GM12878 (cell line): Measurements from ENCODE around the gene OPCML. TPM values are rescaled to one million over a fixed set of nuclear protein-coding genes. Genes with fewer than 3 reads are reported as not detected.

Source experiments
- ATAC-seq: fragments of 200-7000 bp; cut with Tn5 transposase; 3 replicates; pipeline ENCODE4 v1.9.1; 2020; ENCODE audit warnings: mild to moderate bottlenecking, moderate library complexity
- BruUV-seq: library from RNA; stranded (reverse); fragments of 400-500 nt; replicated peaks from 2 replicates; lab custom pipeline; 2021; lab: Mats Ljungman, UMichigan
- CTCF ChIA-PET: fragments of 300-600 bp; sonication (Branson Sonifier 250); formaldehyde crosslinking; extraction: SDS; loops from one replicate; lab custom pipeline; 2021; ENCODE audit warnings: inconsistent platforms; lab: Yijun Ruan, JAX
- POLR2A ChIA-PET: fragments of 350-600 bp; formaldehyde crosslinking; extraction: SDS; loops from one replicate; lab custom pipeline; 2021; ENCODE audit warnings: inconsistent platforms; lab: Charles Lee
- RAD21 ChIA-PET: fragments of 300-600 bp; sonication (Branson Sonifier 250); formaldehyde crosslinking; loops from one replicate; lab custom pipeline; 2023; ENCODE audit warnings: antibody characterized with exemption; ENCODE audit not compliant: unreplicated experiment; lab: Charles Lee
- SMC1A ChIA-PET: fragments of 300-600 bp; sonication (Branson Sonifier 250); formaldehyde crosslinking; loops from one replicate; lab custom pipeline; 2023; ENCODE audit not compliant: unreplicated experiment, uncharacterized antibody; lab: Charles Lee
- DNase-seq: peaks from one replicate; pipeline ENCODE4 v3.0.0-alpha.2; 2011; ENCODE audit warnings: low read depth, low spot score
- FAIRE-seq: peaks from 3 replicates; lab custom pipeline; 2011; peaks lifted over from hg19 to GRCh38; lab: Jason Lieb, UNC
- H2AFZ ChIP-seq: 2 replicates; pipeline ENCODE4 v1.6.0; 2011; ENCODE audit warnings: low read depth, low read length, control low read depth; ENCODE audit not compliant: control insufficient read depth
- H3K27ac ChIP-seq: 2 replicates; pipeline ENCODE4 v1.5.1; 2011; ENCODE audit warnings: control low read depth; ENCODE audit not compliant: control insufficient read depth, insufficient read depth
- H3K27me3 ChIP-seq, 2 experiments: replicated peaks in 1 of 2; 2 replicates each; pipeline versions ENCODE4 v1.6.0 to v1.6.1; 2011; ENCODE audit warnings: low read length in 1 of 2; ENCODE audit not compliant: control insufficient read depth in 2 of 2, insufficient read depth in 2 of 2
- H3K36me3 ChIP-seq, 2 experiments: 2 replicates each; pipeline ENCODE4 v1.5.1; 2011; ENCODE audit warnings: low read length in 1 of 2; ENCODE audit not compliant: control insufficient read depth in 2 of 2, insufficient read depth in 2 of 2
- H3K4me1 ChIP-seq: 2 replicates; pipeline ENCODE4 v1.6.1; 2011; ENCODE audit warnings: mild to moderate bottlenecking, low read length, moderate library complexity, mixed read lengths; ENCODE audit not compliant: control insufficient read depth, insufficient read depth
- H3K4me2 ChIP-seq: 2 replicates; pipeline ENCODE4 v1.6.0; 2011; ENCODE audit warnings: control low read depth; ENCODE audit not compliant: control insufficient read depth, insufficient read depth
- H3K4me3 ChIP-seq: fragments of 200-600 bp; sonication (generic); 2 replicates; pipeline ENCODE4 v1.5.1; 2016
- H3K79me2 ChIP-seq: 2 replicates; pipeline ENCODE4 v1.6.0; 2011; ENCODE audit warnings: low read length; ENCODE audit not compliant: control insufficient read depth, insufficient read depth
- H3K9ac ChIP-seq: 2 replicates; pipeline ENCODE4 v1.8.0; 2011; ENCODE audit warnings: low read length, control low read depth, mixed read lengths; ENCODE audit not compliant: control insufficient read depth, insufficient read depth
- H3K9me3 ChIP-seq: replicated peaks from 3 replicates; pipeline ENCODE4 v1.5.1; 2011; ENCODE audit warnings: mild to moderate bottlenecking, low read length; ENCODE audit not compliant: control insufficient read depth, insufficient read depth
- H4K20me1 ChIP-seq: 2 replicates; pipeline ENCODE4 v1.6.0; 2011; ENCODE audit not compliant: control insufficient read depth, insufficient read depth
- ATF2 ChIP-seq: IDR thresholded peaks from 2 replicates; pipeline ENCODE4 v1.6.1; 2012; ENCODE audit warnings: low read length, inconsistent platforms
- BCL3 ChIP-seq: IDR thresholded peaks from 2 replicates; pipeline ENCODE4 v1.6.1; 2011; ENCODE audit warnings: borderline replicate concordance, low read depth, mild to moderate bottlenecking, moderate library complexity, low read length; ENCODE audit not compliant: insufficient read depth, poor library complexity, severe bottlenecking
- BMI1 ChIP-seq: fragments of 450-650 bp; IDR thresholded peaks from 2 replicates; pipeline ENCODE4 v1.6.1; 2016; ENCODE audit warnings: mild to moderate bottlenecking, moderate library complexity, borderline replicate concordance
- CBFB ChIP-seq: IDR thresholded peaks from 2 replicates; pipeline ENCODE4 v1.6.1; 2016; ENCODE audit warnings: antibody characterized with exemption, low read depth
- CEBPB ChIP-seq, 2 experiments: fragments of 150-350 bp in 1 of 2; IDR thresholded peaks; 2 replicates each; pipeline ENCODE4 v1.6.1; 2012 to 2014; ENCODE audit warnings: low read depth in 2 of 2, low read length in 2 of 2, borderline replicate concordance in 1 of 2, inconsistent platforms in 1 of 2
- CHD1 ChIP-seq: IDR thresholded peaks from 2 replicates; pipeline ENCODE4 v1.6.1; 2012; ENCODE audit warnings: low read depth, low read length, improper control_type of control experiment
- ESRRA ChIP-seq: IDR thresholded peaks from 2 replicates; pipeline ENCODE4 v1.6.1; 2012; ENCODE audit warnings: mild to moderate bottlenecking, low read length, improper control_type of control experiment
- ETV6 ChIP-seq, 2 experiments: fragments of 450-650 bp in 1 of 2; IDR thresholded peaks in 1 of 2; conservative IDR thresholded peaks in 1 of 2; 2 replicates each; pipeline ENCODE4 v1.6.1; 2014; ENCODE audit warnings: antibody characterized with exemption in 1 of 2, borderline replicate concordance in 1 of 2, low read depth in 1 of 2, mild to moderate bottlenecking in 1 of 2, moderate library complexity in 1 of 2
- FOXK2 ChIP-seq: fragments of 450-650 bp; IDR thresholded peaks from 2 replicates; pipeline ENCODE4 v1.6.1; 2017; ENCODE audit warnings: mild to moderate bottlenecking, moderate library complexity
- FOXM1 ChIP-seq: IDR thresholded peaks from 2 replicates; pipeline ENCODE4 v1.6.1; 2012; ENCODE audit warnings: low read depth, mild to moderate bottlenecking, inconsistent platforms, low read length, moderate library complexity
- HCFC1 ChIP-seq: fragments of 150-350 bp; IDR thresholded peaks from 2 replicates; pipeline ENCODE4 v1.6.1; 2014; ENCODE audit warnings: low read length
- MLLT1 ChIP-seq: fragments of 450-650 bp; IDR thresholded peaks from 2 replicates; pipeline ENCODE4 v1.6.1; 2016; ENCODE audit warnings: mild to moderate bottlenecking
- SP1 ChIP-seq: IDR thresholded peaks from one replicate; pipeline ENCODE4 v1.6.1; 2011; ENCODE audit warnings: low read depth, low read length
- SREBF2 ChIP-seq: IDR thresholded peaks from 2 replicates; pipeline ENCODE4 v1.6.1; 2012; ENCODE audit warnings: mild to moderate bottlenecking, low read length
- USF2 ChIP-seq: IDR thresholded peaks from 2 replicates; pipeline ENCODE4 v1.6.1; 2011; ENCODE audit warnings: low read depth, low read length, improper control_type of control experiment, borderline replicate concordance
- ZBTB40 ChIP-seq: fragments of 450-650 bp; IDR thresholded peaks from 2 replicates; pipeline ENCODE4 v1.6.1; 2016; ENCODE audit warnings: mild to moderate bottlenecking, moderate library complexity, borderline replicate concordance
- WGBS: methylation state at CpG from one replicate; pipeline ENCODE4 v1.1.6; 2016; ENCODE audit warnings: low lambda C conversion rate; ENCODE audit not compliant: insufficient replicate concordance, insufficient coverage; ENCODE audit errors: missing lambda C conversion rate; 5-methylcytosine and 5-hydroxymethylcytosine counted together
- in situ Hi-C: fragments of 300-500 bp; cut with MboI; formaldehyde crosslinking; loops from 9 replicates; pipeline ENCODE4 v1.14.3; 2018; ENCODE audit warnings: mixed read lengths
- intact Hi-C: fragments of 100-400 bp; cut with micrococcal nuclease; formaldehyde crosslinking; loops from one replicate; pipeline ENCODE4 v1.14.2; 2022; ENCODE audit not compliant: unreplicated experiment
- polyA plus RNA-seq, 11 experiments: library from polyadenylated mRNA; depleted of rRNA in 4 of 11; unstranded in 6 of 11; stranded (reverse) in 5 of 11; fragments of >200 nt; fragmentation: Nextera tagmentation in 4 of 11; fragmentation: Illumina TruSeq in 1 of 11; extraction: Ambion mirVana in 4 of 11; extraction: Trizol in 1 of 11; gene quantifications; 1 replicate in 1 of 11; 2 replicates in 10 of 11; pipeline versions ENCODE4 v1.2.1 to v1.2.3, GENCODE V29; 2011 to 2016; ENCODE audit warnings: inconsistent platforms in 2 of 11, missing spikeins in 2 of 11, low read depth in 1 of 11
- total RNA-seq, 4 experiments: library from RNA; depleted of rRNA in 3 of 4; stranded (reverse); fragments of >200 nt in 3 of 4; fragmentation: Illumina TruSeq in 1 of 4; extraction: Trizol in 1 of 4; gene quantifications; 2 replicates each; pipeline versions ENCODE4 v1.2.1 to v1.2.3, GENCODE V29; 2013 to 2021

OPCML gene
- total and polyA plus RNA-seq, 10 of the 15 experiments (the other 5 are each of a cell fraction or from before 2014, with no cell fraction given) = 0.84 TPM; not detected in 9

- no peaks in the 10 kb centered on the region for H3K27me3 ChIP-seq
- H3K36me3 ChIP-seq = no peaks in the 10 kb centered on the region
- ATAC-seq = no peak
- 2% methylated on average over 2 of the region's 2 CpGs for WGBS
- H3K4me1 ChIP-seq = no peaks in the 10 kb centered on the region
- in situ Hi-C loops = no loop called here
- H3K4me3 ChIP-seq = no peak overlapping the region
- DNase-seq = no peak
- no peak overlapping the region for H3K4me2 ChIP-seq
- no peak for FAIRE-seq
- H2AFZ ChIP-seq = no peak overlapping the region
- SMC1A ChIA-PET = interaction anchor here (1.1 kb wide), 1 partner anchor 9 kb away, joined by 3 read pairs; no protein-coding TSS in a partner anchor
- H3K79me2 ChIP-seq = no peaks in the 10 kb centered on the region
- RAD21 ChIA-PET = no interaction called here
- H3K27ac ChIP-seq = no peak overlapping the region
- no peaks in the 10 kb centered on the region for H4K20me1 ChIP-seq
- CTCF ChIA-PET = no interaction called here
- H3K9me3 ChIP-seq = no peaks in the 10 kb centered on the region
- POLR2A ChIA-PET = no interaction called here
- intact Hi-C loops = no loop called here
- no peak overlapping the region for H3K9ac ChIP-seq
- no TSS peak for BruUV-seq
- no peak for TF ChIP-seq ATF2
- TF ChIP-seq ETV6 (conservative IDR thresholded peaks at IDR 0.05 in 1 of 2, IDR thresholded peaks at IDR 0.05 in 1 of 2; ENCODE audit: borderline replicate concordance in 1 of 2, low read depth in 1 of 2) = no peak
- TF ChIP-seq FOXM1 = no peak
- no peak for TF ChIP-seq SP1
- no peak for TF ChIP-seq CBFB
- TF ChIP-seq BMI1 = no peak
- TF ChIP-seq CHD1 = no peak
- no peak for TF ChIP-seq HCFC1
- no peak for TF ChIP-seq BCL3
- TF ChIP-seq SREBF2 = no peak
- TF ChIP-seq FOXK2 = no peak
- TF ChIP-seq USF2 = no peak
- no peak for TF ChIP-seq CEBPB (IDR thresholded peaks at IDR 0.05; ENCODE audit: borderline replicate concordance in 1 of 2, low read depth in 2 of 2, low read length in 2 of 2)
- no peak for TF ChIP-seq MLLT1
- no peak for TF ChIP-seq ZBTB40
- TF ChIP-seq ESRRA = no peak
These were observed 684.0 kb downstream of the OPCML start for GRCh38 chr11:132848336-132848735.
